ENCODE measurements around the gene SEH1L.
"Not testable (repeated sequence)": the region's sequence is repeated elsewhere in the genome, so short reads cannot be mapped to it uniquely, and the experiment has no call there.

Gene SEH1L

GRCh38 chr18:12947285-12948049 lies at the start of gene SEH1L:
Gene SEH1L (plus strand): TSS chr18:12948011. CDS start chr18:12948122, 111 bp downstream.
- in situ Hi-C loops (cut with MboI; ENCODE audit: low sequenced_read_pairs): loop anchor here (25.0 kb wide), 1 partner anchor 560 kb away; the partner anchor contains the start of gene AFG3L2

- in situ Hi-C loops (cut with MboI; ENCODE audit: low sequenced_read_pairs): not testable (repeated sequence)
Measured at GRCh38 chr18:12901208-12901607, 46.6 kb upstream of the SEH1L start.

GRCh38 chr18:12904012-12904516 lies 43.7 kb upstream of the SEH1L start:
- in situ Hi-C loops (cut with MboI; ENCODE audit: low sequenced_read_pairs): no loop called here

- in situ Hi-C loops (cut with MboI; ENCODE audit: low sequenced_read_pairs): no loop called here
Measured at GRCh38 chr18:12906119-12906518, 41.7 kb upstream of the SEH1L start.

GRCh38 chr18:12906773-12907172 lies 41.0 kb upstream of the SEH1L start:
- in situ Hi-C loops (cut with MboI; ENCODE audit: low sequenced_read_pairs): no loop called here

- in situ Hi-C loops (cut with MboI; ENCODE audit: low sequenced_read_pairs): no loop called here
Measured at GRCh38 chr18:12907258-12907925, 40.4 kb upstream of the SEH1L start.

GRCh38 chr18:12908706-12909105 lies 39.1 kb upstream of the SEH1L start:
- in situ Hi-C loops (cut with MboI; ENCODE audit: low sequenced_read_pairs): no loop called here

- in situ Hi-C loops (cut with MboI; ENCODE audit: low sequenced_read_pairs): no loop called here
Measured at GRCh38 chr18:12911025-12911928, 36.5 kb upstream of the SEH1L start.

- in situ Hi-C loops (cut with MboI; ENCODE audit: low sequenced_read_pairs): no loop called here
Measured at GRCh38 chr18:12911929-12912703, 35.7 kb upstream of the SEH1L start.

- in situ Hi-C loops (cut with MboI; ENCODE audit: low sequenced_read_pairs): no loop called here
Measured at GRCh38 chr18:12921178-12921577, 26.6 kb upstream of the SEH1L start.

- in situ Hi-C loops (cut with MboI; ENCODE audit: low sequenced_read_pairs): no loop called here
Measured at GRCh38 chr18:12922266-12922665, 25.5 kb upstream of the SEH1L start.

GRCh38 chr18:12924616-12925015 lies 23.2 kb upstream of the SEH1L start:
- in situ Hi-C loops (cut with MboI; ENCODE audit: low sequenced_read_pairs): loop anchor here (25.0 kb wide), 1 partner anchor 537 kb away; the partner anchor contains the start of gene AFG3L2

GRCh38 chr18:12928206-12928605 lies 19.6 kb upstream of the SEH1L start:
- in situ Hi-C loops (cut with MboI; ENCODE audit: low sequenced_read_pairs): loop anchor here (25.0 kb wide), 1 partner anchor 541 kb away; the partner anchor contains the start of gene AFG3L2

- in situ Hi-C loops (cut with MboI; ENCODE audit: low sequenced_read_pairs): loop anchor here (25.0 kb wide), 1 partner anchor 541 kb away; the partner anchor contains the start of gene AFG3L2
Measured at GRCh38 chr18:12928641-12929040, 19.2 kb upstream of the SEH1L start.

GRCh38 chr18:12929477-12930083 lies 18.2 kb upstream of the SEH1L start:
- in situ Hi-C loops (cut with MboI; ENCODE audit: low sequenced_read_pairs): loop anchor here (25.0 kb wide), 1 partner anchor 542 kb away; the partner anchor contains the start of gene AFG3L2

- in situ Hi-C loops (cut with MboI; ENCODE audit: low sequenced_read_pairs): loop anchor here (25.0 kb wide), 1 partner anchor 543 kb away; the partner anchor contains the start of gene AFG3L2
Measured at GRCh38 chr18:12930376-12930775, 17.4 kb upstream of the SEH1L start.

- in situ Hi-C loops (cut with MboI; ENCODE audit: low sequenced_read_pairs): loop anchor here (25.0 kb wide), 1 partner anchor 544 kb away; the partner anchor contains the start of gene AFG3L2
Measured at GRCh38 chr18:12930908-12931307, 16.9 kb upstream of the SEH1L start.

GRCh38 chr18:12933327-12933726 lies 14.5 kb upstream of the SEH1L start:
- in situ Hi-C loops (cut with MboI; ENCODE audit: low sequenced_read_pairs): loop anchor here (25.0 kb wide), 1 partner anchor 546 kb away; the partner anchor contains the start of gene AFG3L2

- in situ Hi-C loops (cut with MboI; ENCODE audit: low sequenced_read_pairs): loop anchor here (25.0 kb wide), 1 partner anchor 547 kb away; the partner anchor contains the start of gene AFG3L2
Measured at GRCh38 chr18:12934454-12935071, 13.2 kb upstream of the SEH1L start.
